ENCODE data around the gene MYL7. TPM values are rescaled to one million over a fixed set of nuclear protein-coding genes. Genes with fewer than 3 reads are reported as not detected.

Gene MYL7
- total RNA-seq, 2 experiments from 2014 or later, result not detected

DNA sequence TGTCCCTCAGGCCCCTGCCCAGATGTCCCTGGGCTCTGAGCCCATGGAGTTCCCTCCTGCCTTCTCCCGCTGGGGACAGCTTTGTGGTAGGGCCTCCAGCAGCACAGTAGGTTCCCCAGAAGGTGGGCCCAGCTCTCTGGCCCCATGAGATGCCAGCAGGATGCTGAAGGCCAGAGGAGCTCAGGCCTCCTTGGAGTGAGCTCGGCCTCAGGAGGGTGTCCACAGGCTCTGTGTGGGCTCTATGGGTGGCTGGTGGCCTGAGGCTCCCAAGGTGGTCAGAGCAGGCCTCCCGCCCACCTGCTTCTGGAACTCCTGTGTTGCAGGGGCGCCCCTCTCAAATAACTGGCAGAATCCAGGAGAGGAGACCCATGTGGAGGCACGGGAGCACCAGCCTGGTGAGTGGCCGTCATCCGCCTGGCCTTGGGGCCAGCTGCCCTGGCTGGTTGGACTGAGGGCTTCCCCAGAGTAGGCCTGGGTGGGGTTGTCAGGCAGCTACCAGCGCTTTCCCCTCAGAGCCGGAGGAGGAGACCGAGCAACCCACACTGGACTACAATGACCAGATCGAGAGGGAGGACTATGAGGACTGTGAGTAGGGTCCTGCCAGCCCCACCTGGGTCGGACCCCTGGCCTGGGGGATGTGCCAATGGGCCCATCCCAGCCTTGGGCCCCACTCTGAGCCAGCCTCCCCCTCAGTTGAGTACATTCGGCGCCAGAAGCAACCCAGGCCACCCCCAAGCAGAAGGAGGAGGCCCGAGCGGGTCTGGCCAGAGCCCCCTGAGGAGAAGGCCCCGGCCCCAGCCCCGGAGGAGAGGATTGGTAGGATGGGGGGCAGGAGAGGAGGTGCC, 33.8 kb downstream of the MYL7 start:
- POLR2A ChIA-PET, result no interaction called here
- DNase-seq, result no peak
- CTCF ChIA-PET, result interaction anchor here (0.6 to 1.2 kb wide), 2 partner anchors 8 to 20 kb away, joined by 3 read pairs; no protein-coding TSS in a partner anchor

DNA sequence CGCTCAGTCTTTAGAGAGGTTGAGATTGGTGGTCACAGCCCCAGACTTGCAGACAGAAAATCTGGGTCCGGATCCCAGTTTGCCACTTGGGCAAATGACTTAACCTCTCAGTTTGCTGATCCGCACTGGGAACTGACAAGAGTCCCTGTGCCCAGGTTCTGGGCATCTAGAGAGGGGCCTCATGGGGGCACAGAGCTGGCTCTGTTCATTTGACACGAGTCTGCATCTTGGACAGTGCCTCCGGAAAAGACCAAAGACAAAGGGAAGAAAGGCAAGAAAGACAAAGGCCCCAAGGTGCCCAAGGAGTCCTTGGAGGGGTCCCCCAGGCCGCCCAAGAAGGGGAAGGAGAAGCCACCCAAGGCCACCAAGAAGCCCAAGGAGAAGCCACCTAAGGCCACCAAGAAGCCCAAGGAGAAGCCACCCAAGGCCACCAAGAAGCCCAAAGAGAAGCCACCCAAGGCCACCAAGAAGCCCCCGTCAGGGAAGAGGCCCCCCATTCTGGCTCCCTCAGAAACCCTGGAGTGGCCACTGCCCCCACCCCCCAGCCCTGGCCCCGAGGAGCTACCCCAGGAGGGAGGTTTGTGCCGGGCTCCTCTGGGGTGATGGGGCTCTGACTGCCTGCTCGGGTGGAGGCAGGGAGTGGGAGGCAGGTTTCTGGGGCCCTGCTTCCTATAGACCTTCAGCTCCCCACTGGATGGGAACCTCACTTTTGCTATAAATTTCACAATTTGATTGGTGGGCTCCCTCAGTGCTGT, 34.6 kb downstream of the MYL7 start:
- H3K36me3 Mint-ChIP-seq (ENCODE audit: low read depth), result no peaks in the 10 kb centered on the region
- H3K27ac Mint-ChIP-seq, result no peak overlapping the region
- ChIA-PET POLR2A (no interaction called here), CTCF (interaction anchor here (0.6 to 1.2 kb wide), 2 partner anchors 9 to 21 kb away, joined by 3 read pairs; no protein-coding TSS in a partner anchor)
- H3K9me3 Mint-ChIP-seq, result no peaks in the 10 kb centered on the region
- peaks cover 21% of the 10 kb centered on the region for H3K27me3 Mint-ChIP-seq
- H3K4me3 Mint-ChIP-seq, result no peak overlapping the region
- no peak for DNase-seq
- H3K4me1 Mint-ChIP-seq, result peaks cover 10% of the 10 kb centered on the region

More for the DNA sequence above, 33.8 kb downstream of the MYL7 start:
- H3K4me3 Mint-ChIP-seq, result no peak overlapping the region
- no peaks in the 10 kb centered on the region for H3K9me3 Mint-ChIP-seq
- no peaks in the 10 kb centered on the region for H3K36me3 Mint-ChIP-seq (ENCODE audit: low read depth)
- H3K27me3 Mint-ChIP-seq, result peaks cover 18% of the 10 kb centered on the region
- H3K27ac Mint-ChIP-seq, result no peak overlapping the region
- H3K4me1 Mint-ChIP-seq, result peaks cover 10% of the 10 kb centered on the region

- no peak overlapping the region for H3K27ac Mint-ChIP-seq
- CTCF ChIA-PET, result interaction anchor here (0.9 to 1.2 kb wide), 2 partner anchors 10 to 16 kb away, joined by 3 read pairs; no protein-coding TSS in a partner anchor
Observed at GRCh38 chr7:44105832-44106231, 35.3 kb downstream of the MYL7 start.

DNA sequence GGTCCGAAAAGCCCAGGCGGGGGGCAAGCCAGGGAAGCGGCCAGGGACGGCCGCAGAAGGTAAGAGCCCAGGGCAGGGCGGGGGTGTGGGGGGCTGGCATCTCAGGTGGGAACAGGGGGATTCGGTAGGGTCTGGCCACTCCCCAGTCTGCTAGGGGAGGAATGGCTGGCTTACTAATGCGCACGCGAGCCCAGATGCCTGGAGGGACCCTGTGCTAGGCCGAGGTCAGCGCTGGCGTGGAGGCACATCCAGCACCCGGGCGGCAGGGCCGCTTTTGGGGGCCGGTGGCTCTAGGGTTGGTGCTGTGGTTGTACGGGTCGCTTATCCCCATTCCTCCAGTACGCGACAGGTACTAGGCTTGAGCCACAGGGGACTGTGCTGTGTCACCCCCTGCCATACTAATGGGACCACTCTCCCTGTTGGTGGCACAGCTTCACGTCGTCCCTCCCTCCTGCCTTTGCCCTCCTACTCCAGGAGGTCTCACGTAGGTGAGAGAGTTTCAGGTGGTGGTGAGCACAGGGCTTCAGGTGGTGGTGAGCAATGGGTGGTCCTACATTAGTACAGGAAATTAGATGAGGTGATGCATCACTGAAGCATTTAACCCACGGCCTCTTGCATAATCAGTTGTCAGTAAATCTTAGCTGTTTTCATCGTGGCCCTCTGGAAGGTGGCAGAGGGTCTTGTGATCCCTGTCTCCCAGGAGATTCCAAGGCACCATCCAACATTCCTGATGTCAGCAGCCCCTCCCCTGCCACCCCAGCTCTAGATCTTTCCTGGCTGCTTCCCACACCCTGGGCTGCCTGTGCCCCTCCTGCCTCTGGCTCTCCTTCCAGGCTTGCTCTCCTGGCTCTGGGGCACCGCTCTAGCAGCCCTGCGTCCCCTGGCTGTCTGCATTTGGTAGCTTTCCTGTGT, 36.0 kb downstream of the MYL7 start:
- H3K27ac Mint-ChIP-seq, result peak overlapping the region; percentile 63
- peaks cover 21% of the 10 kb centered on the region for H3K27me3 Mint-ChIP-seq
- H3K36me3 Mint-ChIP-seq (ENCODE audit: low read depth), result no peaks in the 10 kb centered on the region
- H3K9me3 Mint-ChIP-seq, result no peaks in the 10 kb centered on the region
- H3K4me3 Mint-ChIP-seq, result peak overlapping the region; percentile 58
- DNase-seq, result no peak
- CTCF ChIA-PET, result interaction anchor here (0.9 to 1.1 kb wide), 2 partner anchors 10 to 17 kb away, joined by 3 read pairs; no protein-coding TSS in a partner anchor
- H3K4me1 Mint-ChIP-seq, result peaks cover 10% of the 10 kb centered on the region
- POLR2A ChIA-PET, result interaction anchor here (0.5 kb wide), 1 partner anchor 179 kb away, joined by 3 read pairs; the partner anchor contains the start of gene UBE2D4

More at GRCh38 chr7:44105832-44106231, 35.3 kb downstream of the MYL7 start:
- Mint-ChIP-seq H3K36me3 (ENCODE audit: low read depth) (no peaks in the 10 kb centered on the region), H3K27me3 (peaks cover 21% of the 10 kb centered on the region), H3K4me3 (no peak overlapping the region), H3K9me3 (no peaks in the 10 kb centered on the region), H3K4me1 (peaks cover 10% of the 10 kb centered on the region)
- DNase-seq, result no peak
- POLR2A ChIA-PET, result interaction anchor here (0.5 kb wide), 1 partner anchor 180 kb away, joined by 3 read pairs; the partner anchor contains the start of gene UBE2D4

DNA sequence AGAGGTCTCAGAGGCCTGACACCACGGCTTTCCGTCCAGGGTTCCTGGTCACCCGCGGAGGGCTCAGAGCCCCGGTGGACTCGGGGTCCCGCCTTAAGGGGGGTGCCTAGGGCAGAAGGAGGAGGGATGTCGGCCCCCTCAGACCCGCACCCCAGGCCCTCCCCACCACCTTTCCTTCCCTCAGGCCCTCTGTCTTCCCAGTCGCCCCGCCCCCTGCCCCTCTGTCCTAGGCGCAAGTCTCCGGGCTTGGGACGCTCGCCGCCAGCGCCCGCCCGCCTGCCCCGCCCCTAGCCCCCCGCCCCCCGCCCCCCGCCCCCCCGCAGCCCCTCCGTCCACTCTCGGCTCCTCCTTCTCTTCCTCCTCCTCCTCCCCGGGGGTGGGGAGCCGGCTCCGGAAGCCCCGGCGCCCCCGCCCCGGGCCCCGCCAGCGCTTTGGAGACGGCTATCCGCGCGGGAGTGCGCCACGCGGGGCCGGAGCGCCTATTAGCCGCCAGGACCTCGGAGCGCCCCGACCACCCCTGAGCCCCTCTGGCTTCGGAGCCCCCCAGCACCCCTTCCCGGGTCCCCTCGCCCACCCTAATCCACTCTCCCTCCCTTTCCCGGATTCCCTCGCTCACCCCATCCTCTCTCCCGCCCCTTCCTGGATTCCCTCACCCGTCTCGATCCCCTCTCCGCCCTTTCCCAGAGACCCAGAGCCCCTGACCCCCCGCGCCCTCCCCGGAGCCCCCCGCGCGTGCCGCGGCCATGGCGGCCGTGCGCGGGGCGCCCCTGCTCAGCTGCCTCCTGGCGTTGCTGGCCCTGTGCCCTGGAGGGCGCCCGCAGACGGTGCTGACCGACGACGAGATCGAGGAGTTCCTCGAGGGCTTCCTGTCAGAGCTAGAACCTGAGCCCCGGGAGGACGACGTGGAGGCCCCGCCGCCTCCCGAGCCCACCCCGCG, 36.9 kb downstream of the MYL7 start, which contains the start of gene AEBP1:
Gene AEBP1 (plus strand): TSS at position 423 of the 937 bp plus-strand sequence. CDS start 321 bp downstream, at position 744.
- POLR2A ChIA-PET, result no interaction called here
- H3K27ac Mint-ChIP-seq, result peak within 1 kb of the TSS; percentile 63

GRCh38 chr7:44103566-44103922, 37.6 kb downstream of the MYL7 start:
- CTCF ChIA-PET, result interaction anchor here (1.2 kb wide), 1 partner anchor 35 kb away, joined by 3 read pairs; no protein-coding TSS in a partner anchor
- no peaks in the 10 kb centered on the region for H3K36me3 Mint-ChIP-seq (ENCODE audit: low read depth)
- peaks cover 23% of the 10 kb centered on the region for H3K27me3 Mint-ChIP-seq
- DNase-seq, result no peak
- H3K4me1 Mint-ChIP-seq, result peaks cover 11% of the 10 kb centered on the region
- POLR2A ChIA-PET, result no interaction called here
- no peak overlapping the region for H3K27ac Mint-ChIP-seq
- H3K9me3 Mint-ChIP-seq, result no peaks in the 10 kb centered on the region
- no peak overlapping the region for H3K4me3 Mint-ChIP-seq

More for the DNA sequence above, 36.9 kb downstream of the MYL7 start, which contains the start of gene AEBP1:
- Mint-ChIP-seq H3K4me3 (peak within 1 kb of the TSS; percentile 58), H3K9me3 (no peaks in the 10 kb centered on the region), H3K27me3 (peaks cover 23% of the 10 kb centered on the region), H3K36me3 (ENCODE audit: low read depth) (no peaks in the 10 kb centered on the region), H3K4me1 (peaks cover 10% of the 10 kb centered on the region)
- DNase-seq, result no peak
- CTCF ChIA-PET, result interaction anchor here (1.1 kb wide), 1 partner anchor 11 kb away, joined by 3 read pairs; no protein-coding TSS in a partner anchor

DNA sequence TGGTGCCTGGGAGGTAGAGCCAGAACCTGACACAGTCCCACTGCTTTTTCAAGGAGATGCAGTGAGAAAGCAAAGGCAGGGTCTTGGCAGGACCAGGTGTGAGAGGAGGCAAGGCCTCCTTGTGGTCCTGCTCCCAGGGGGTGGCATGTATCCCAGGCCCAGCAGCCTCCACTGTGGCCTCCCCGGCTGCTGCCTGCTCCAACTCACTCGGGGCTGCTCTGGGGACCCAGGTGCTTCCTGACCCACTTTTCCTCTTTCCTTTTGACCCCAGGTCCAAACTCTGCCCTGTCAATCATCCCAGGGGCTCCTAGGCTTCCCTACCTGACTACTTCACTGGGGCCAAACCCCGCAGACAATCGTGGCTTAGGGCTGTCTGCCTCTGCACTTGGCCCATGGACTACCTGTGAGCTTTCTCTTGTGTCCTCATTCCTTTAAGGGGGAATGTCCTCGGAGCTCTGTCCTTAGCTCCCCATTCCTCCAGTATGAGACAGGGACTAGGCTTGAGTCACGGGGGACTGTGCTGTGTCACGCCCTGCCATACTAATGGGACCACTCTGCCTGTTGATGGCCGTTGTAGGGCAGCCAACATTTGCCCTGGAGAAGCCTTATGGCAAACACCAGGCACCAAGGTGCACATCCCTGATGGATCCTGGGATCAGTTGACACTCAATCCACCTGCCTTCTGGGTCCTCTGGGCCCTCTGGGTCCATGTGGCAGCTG, 38.1 kb downstream of the MYL7 start:
- peaks cover 15% of the 10 kb centered on the region for H3K4me1 Mint-ChIP-seq
- DNase-seq, result no peak
- no peaks in the 10 kb centered on the region for H3K9me3 Mint-ChIP-seq
- H3K27ac Mint-ChIP-seq, result no peak overlapping the region
- ChIA-PET CTCF (interaction anchor here (1.2 kb wide), 1 partner anchor 34 kb away, joined by 3 read pairs; no protein-coding TSS in a partner anchor), POLR2A (no interaction called here)
- peaks cover 23% of the 10 kb centered on the region for H3K27me3 Mint-ChIP-seq
- H3K36me3 Mint-ChIP-seq (ENCODE audit: low read depth), result no peaks in the 10 kb centered on the region
- no peak overlapping the region for H3K4me3 Mint-ChIP-seq

DNA sequence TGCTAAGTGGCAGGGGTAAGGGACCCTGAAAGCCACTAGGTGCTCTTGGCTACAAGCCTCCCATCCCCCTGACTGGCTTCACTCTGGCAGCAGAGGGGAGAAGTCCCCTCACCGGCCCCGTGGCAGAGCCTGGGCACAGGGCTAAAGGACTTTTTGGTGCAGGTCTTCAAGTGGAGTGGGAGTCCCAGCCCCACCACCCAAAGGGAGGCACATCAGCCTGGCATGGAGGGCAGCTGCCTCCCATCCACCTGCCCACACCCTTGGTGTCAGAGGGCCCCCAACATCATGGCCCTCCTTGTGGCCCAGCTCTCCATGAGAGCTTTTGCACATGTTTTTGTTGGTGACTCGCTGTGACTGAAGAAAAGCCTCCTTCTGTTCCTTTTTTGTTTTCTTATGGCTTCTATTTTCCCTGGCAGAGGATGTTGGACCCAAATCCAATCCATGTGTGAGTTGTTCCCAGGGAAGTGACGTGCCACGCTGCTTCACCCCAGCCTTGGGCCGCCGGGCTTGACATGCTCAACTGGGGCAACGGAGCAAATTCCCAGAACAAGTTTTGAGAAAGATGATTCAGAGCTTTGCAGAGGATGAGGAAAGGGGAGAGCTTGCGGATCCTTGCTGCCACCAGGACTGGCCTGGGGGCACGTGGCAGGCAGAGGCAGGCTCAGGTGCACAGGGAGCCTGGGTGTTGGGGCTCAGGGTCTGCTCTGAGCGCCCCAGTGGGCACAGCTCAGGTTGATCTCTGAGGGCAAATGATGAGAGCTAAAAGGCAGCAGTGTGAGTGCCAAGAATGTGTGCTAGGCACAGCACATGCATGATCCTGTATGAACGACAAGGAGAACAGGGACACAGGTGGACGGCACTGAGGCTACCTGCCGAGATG, 38.9 kb downstream of the MYL7 start:
- H3K9me3 Mint-ChIP-seq, result no peaks in the 10 kb centered on the region
- ChIA-PET CTCF (interaction anchor here (1.2 to 2.0 kb wide), 3 partner anchors 9 to 33 kb away, joined by 3 to 6 read pairs (median 4); no protein-coding TSS in a partner anchor), POLR2A (no interaction called here)
- DNase-seq, result no peak
- H3K27ac Mint-ChIP-seq, result peak overlapping the region; percentile 12
- H3K27me3 Mint-ChIP-seq, result peaks cover 23% of the 10 kb centered on the region
- H3K4me3 Mint-ChIP-seq, result no peak overlapping the region
- H3K4me1 Mint-ChIP-seq, result peaks cover 23% of the 10 kb centered on the region
- no peaks in the 10 kb centered on the region for H3K36me3 Mint-ChIP-seq (ENCODE audit: low read depth)

DNA sequence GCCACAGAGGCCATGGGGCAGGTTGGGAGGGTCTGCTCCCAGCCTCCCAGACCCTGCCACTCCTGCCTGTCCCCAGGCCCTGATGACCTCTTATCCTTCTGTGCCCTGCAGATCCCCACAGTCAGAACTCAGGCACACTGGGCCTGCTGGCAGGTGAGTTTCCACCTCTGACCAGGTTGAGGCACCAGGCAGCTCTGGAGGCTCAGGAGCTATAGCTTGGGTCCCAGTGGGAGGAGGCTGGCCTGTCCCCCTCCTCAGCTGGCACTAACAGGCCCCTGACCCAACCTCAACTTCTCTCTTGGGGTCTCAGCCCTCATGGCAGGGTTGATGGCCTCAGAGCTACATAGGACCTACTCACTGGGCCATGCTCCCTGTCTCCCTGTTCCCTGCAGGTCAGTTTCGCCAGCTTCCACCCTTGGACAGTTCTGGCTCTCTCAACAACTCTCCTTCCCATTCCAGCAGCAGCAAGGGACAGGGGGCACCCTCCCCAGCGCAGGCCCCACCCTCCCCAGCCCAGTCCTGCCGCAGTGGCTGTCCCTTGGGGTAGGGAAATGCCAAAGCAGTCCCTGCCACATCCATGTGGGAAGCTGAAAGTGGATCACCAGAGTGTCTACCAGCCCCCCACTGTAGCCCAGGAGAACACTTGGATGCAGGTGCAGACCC, 39.7 kb downstream of the MYL7 start:
- H3K9me3 Mint-ChIP-seq, result no peaks in the 10 kb centered on the region
- DNase-seq, result no peak
- H3K4me3 Mint-ChIP-seq, result no peak overlapping the region
- POLR2A ChIA-PET, result no interaction called here
- H3K27ac Mint-ChIP-seq, result no peak overlapping the region
- no peaks in the 10 kb centered on the region for H3K36me3 Mint-ChIP-seq (ENCODE audit: low read depth)
- H3K27me3 Mint-ChIP-seq, result peaks cover 23% of the 10 kb centered on the region
- CTCF ChIA-PET, result interaction anchor here (1.3 to 2.0 kb wide), 2 partner anchors 8 to 10 kb away, joined by 4 to 6 read pairs; no protein-coding TSS in a partner anchor
- peaks cover 31% of the 10 kb centered on the region for H3K4me1 Mint-ChIP-seq

All from activated CD4-positive, alpha-beta T cell treated with anti-CD3 and anti-CD28 coated beads, Interleukin-2, amount 10 ng/mL, durations not matched to agents 7 days and 5 days (primary cell).